ENCODE results near the gene ZNF608.

ZNF608 gene

GRCh38 chr5:124754206-124754927 lies 7.9 kb upstream of the ZNF608 start:
- DNase-seq (ENCODE audit: low read depth): no peak

DNA sequence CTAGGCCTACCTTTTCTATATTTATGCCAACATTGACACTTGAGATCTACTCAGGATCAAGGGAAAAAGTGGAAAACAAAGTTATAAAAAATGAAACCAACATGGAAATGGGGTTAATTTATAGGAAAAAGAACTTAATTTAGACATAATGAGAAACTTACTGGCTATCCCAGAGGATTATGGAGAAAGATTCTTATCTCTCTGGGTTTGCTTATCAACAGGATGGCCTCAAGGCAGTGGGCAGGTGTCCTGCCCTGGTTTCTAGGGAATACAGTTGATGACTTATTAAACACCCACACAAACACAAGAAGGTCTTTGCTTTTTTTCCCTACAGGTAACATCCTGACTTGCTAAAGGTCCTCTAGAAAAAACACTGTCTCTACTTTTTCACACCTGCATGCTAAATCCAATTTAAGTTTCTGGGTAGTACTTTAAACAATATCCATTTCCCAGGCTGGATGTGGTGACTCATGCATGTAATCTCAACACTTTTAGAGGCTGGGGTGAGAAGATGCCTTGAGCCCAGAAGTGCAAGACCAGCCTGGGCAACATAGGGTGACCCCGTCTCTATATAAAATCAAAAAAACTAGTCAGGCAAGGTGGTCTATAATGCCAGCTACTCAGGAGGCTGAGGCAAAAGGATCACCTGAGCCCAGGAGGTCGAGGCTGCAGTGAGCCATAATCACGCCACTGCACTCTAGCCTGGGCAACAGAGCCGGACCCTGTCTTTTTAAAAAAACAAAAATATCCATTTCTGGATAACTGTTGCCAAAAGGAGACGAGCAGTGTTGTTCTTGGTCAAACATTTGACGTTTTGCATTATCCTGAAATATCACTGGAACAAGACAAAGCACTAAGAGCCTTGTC lies 6.6 kb upstream of the ZNF608 start:
- DNase-seq (ENCODE audit: low read depth): no peak

DNA sequence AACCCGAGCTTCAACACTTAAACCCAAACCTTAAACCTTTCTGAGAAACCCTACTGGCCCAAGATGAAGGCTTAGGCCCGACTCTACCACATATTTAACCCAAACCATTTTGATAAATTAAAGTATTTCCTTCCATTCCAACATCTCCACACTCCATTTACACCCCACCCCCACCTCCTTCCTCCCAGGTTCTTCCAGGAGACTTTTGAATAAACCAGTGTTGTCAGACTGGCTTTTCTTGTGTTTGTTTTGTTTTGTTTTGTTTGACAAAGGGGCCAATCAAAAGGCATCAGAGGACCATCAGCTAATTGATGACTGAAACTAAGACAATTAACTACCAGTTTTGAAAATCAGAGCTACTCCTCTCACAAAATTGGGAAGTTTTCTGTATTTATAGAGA lies 4.6 kb upstream of the ZNF608 start:
- DNase-seq (ENCODE audit: low read depth): no peak

DNA sequence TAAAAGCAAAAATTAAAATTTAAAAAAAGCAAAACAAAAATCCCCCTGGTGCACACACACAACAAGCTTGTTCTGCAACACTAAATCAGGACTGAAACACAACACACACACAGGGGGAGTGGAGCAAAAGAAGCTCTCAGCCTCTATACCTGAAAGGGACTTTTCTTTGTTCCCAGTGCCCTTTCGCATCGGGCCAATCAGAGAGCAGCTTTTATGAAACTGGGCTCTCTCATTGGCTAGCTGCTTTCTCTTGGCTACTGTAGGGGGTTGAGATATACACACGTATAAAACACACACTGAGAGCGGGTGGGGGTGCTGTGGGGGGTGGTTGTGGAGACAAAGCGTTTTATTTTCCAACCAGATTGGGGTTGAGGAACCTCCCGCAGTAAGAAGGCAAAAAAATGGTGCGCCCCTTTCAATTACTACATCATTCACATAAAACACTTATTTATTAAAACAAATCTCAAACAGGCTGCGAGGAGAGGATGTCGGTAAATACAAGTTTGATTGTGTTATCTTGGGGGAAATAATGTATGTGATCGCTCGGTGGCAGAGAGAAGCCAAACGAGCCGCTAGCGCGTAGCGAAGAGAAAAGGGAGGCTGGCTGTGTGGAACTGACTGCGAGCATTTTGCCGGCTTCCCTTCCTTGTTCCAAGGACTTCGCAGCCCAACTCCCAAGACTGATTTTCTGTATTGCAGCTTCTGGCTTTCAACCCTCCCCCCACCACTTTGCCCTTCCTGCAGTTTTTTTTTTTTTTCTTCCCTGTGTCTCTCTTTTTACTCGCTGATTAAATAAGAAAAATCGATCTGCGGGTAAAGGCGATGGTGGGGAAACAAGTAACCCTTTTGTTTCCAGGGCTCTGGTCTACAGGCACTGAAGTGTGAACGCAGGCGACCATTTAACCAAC lies 2.5 kb upstream of the ZNF608 start:
- no peak for DNase-seq (ENCODE audit: low read depth)

DNA sequence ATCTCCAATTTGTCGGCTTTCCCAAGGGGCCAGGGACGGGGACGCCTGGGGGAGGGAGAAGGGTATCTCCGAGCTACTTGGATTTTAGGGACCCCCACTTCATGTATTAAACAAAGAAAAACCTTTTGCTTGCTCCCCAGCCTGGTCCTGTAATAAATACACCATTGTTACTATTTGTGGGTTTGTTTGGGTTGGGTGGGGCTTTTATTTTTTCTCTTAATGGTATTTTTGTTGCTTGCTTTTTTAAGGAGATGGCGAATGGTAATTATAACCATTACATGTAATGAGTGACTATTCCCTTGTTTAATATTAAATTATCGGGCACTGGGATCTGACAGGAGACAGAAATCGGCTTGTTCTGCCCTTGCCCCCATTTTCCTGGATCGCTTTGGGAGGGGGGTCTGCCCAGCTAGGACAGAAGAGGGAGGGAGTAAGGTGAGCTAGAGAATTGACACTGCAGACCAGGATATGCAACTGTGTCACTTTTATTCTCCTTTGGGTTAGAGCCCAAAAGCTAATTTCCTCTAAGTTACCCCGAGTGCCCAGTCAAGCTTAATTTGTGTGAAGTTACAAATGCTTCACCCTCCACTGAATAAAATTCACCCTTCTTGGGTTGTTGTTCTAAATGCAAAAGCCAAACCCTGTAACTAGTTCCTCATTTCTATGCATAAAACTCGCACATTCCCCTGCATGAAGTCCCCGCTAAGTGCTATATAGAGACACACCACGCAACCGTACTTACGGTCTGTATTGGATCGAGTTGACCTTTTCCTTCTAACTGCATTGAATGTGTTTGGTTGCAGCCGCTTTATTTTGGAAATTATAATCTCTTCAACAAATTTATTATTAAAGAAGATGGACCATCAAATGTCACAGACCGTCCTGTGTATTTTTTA lies 1.6 kb upstream of the ZNF608 start:
- DNase-seq (ENCODE audit: low read depth): no peak

DNA sequence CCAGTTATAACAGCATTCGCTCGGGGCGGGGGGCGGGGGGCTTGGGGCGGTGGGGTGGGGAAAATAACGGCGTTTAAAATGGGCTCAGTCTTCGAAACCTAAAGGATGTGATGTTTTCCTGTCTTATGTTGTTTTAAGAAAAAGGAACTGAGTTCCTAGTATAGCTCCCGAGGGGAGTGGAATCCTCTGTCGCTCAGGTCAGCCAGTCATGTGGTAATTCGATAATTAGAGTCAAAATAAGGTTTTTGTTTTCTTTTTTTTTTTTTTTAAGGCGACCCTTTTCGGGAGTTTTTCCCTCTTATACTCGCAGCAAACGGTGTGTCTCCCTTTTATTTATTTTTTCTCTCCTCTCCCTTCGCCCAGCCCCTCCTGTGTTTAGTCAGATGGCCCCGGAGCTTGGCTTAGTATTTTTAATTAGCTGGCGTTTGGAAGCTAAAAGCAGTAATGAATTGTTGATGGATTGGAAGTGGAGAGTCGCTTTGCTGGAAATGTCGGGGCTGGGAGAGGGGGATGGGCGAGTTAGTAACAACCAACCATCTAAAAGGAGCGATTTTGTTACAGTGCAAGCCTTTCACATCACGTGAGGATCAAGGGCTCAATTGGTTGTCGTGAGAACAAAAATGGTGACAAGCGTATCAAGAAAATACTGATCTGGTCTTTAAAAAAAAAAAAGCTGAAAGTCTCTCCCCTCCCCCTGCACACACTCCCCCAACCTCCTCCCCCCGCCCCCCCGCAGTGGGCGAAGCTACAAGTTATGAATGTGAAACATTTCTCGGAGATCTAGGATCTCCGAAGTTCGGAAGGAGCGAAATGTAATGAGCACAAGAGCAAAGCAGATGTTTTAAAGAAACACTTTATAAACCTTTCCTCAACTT lies 714 bp upstream of the ZNF608 start:
- no peak for DNase-seq (ENCODE audit: low read depth)

DNA sequence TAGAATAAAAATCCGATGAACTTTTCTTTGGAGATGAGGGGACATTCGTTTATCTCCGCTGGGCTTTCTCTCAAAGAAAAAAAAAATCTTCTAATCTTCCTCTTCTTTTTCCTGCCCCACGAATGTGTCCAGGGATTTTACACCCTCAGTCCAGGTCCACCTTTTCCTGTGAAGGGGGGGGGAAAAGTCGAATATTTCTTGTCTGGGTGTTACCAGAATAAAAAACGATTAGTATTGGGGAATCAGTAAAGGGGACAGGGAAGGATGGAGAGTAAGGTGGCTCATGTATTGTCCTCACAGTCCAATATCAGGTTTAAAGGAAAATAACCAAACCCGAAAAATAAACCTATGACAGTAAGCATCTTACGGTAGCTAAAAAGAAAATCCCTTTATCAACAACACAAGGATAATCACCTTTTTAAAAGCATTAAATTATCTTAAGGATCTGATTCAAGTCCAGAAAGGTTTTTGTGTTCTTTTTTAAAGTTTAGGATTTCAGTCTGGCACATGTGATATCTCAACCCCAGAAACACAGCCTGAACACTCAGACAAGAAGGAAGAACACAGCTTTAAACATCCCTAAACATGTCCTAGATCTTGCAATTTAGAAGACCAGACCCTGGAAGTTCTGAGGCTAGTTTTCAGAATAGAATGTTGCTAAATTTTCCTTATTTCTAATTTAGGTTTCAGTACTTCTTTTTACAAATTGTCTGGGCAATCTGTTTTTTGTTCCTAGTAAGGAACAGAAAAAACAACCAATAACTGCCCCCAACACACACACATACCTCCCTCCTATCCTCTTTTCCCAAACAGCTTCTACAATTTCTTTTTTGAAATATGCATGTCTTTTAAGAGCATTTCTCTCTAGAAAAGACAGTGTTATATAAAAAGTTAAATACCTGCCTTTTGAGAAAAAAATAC lies 1.2 kb downstream of the ZNF608 start:
- no peak for DNase-seq (ENCODE audit: low read depth)

DNA sequence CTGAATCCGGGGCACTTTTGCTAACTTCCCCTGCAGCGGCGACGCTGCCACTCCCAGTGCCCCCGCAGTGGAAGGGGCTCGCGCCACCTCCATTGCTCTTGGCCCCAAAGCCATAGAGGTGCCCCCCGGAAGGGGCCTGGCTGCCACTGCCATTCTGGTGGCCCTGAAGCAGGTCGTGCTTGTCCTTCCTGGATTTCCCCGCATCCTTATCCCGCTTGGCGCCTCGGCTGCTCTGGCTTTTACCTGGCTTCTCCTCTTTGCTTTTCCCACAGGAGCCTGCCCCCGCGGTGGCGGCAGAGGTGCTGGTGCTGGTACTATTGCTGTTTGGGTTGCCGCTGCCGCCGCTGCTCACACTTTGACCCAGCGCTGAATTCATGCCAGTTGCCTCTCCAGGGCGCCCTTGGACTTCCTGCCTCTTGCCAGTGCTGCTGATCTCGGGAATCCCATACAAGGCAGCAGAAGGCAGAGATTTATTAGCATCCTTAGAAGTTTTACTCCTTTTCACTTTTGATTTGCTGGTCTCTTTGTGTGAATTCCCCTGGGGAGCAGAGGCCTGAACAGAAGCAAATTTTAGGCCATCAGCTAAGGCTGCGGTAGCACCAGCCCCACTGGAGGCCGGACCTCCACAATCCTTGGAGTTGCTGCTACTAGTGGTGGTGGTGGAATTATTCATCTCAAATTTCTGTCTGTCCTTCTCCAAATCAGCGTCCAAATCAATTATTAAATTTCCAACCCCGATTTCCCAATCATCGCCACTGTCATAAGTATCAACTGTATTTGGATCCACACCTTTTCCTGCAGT lies 2.1 kb downstream of the ZNF608 start:
- no peak for DNase-seq (ENCODE audit: low read depth)

DNA sequence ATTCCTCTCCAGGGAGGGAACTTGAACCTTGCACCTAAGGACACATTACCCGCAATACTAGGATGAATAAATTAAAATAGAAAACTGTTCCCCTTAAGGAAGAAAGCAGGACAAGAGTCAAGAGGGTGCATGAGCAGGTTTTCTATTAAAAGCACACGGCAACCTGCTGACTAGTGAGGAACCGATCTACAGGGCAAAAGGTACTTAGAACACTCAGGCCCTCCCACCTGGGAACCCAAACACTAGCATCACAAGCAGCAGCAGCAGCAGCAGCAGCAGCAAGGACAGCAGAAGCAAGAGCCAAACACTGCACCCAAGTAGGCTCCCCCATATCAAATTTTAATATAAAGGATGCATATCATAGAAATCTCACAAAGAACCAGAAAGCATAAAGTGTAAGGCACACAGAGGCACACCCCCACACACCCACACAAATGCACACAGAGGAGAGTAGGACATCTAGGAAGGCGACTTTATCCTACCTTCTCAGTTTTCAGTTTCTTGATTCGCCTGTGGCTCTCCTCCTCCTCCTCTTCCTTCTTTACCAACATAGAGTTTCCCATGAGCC lies 2.8 kb downstream of the ZNF608 start:
- no peak for DNase-seq (ENCODE audit: low read depth)

DNA sequence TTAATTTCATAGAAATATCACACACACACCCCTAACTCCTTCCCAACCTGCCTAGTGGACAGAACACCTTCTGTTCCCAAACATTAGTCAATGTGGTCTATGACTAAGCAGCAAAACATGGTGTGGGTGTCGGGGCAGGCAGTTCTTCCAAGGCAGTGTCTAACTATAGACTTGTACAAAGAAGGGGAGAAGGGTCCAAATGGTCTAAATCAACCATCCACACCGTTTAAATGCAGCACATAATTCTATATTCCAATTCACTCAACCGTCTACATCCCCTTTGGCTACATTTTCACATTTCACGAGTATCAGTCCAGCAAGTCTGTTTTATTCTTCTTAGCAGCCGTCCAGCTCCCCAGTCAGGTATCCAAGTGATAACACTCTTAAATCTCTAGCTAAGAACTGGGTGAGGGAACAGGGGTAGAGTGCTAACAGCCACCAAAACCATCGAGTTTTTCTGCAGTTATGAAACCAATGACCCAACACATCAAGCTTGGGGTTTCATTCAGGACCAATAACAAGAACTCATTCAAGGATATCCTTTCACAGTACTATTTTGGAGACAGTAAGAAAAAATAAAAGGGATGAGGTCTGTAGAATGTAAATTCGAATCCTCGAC lies 3.3 kb downstream of the ZNF608 start:
- no peak for DNase-seq (ENCODE audit: low read depth)

DNA sequence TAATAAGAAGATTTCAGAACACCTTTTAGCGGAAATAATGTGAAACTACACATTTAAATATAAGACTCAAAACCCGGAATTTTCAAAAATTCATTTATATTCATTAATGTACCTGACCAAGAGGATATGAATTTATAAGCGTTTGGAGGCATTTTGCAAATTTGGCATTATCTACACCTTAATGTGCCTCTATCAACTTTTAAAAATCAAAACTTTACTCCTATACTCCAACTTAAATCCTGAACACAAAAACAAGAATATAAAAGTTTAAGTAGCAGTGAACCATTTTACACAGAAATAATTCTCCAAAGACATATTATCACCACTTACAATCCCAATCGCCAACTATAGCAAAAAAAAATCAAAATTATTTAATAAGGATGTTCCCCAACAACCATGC lies 3.9 kb downstream of the ZNF608 start:
- DNase-seq (ENCODE audit: low read depth): no peak

DNA sequence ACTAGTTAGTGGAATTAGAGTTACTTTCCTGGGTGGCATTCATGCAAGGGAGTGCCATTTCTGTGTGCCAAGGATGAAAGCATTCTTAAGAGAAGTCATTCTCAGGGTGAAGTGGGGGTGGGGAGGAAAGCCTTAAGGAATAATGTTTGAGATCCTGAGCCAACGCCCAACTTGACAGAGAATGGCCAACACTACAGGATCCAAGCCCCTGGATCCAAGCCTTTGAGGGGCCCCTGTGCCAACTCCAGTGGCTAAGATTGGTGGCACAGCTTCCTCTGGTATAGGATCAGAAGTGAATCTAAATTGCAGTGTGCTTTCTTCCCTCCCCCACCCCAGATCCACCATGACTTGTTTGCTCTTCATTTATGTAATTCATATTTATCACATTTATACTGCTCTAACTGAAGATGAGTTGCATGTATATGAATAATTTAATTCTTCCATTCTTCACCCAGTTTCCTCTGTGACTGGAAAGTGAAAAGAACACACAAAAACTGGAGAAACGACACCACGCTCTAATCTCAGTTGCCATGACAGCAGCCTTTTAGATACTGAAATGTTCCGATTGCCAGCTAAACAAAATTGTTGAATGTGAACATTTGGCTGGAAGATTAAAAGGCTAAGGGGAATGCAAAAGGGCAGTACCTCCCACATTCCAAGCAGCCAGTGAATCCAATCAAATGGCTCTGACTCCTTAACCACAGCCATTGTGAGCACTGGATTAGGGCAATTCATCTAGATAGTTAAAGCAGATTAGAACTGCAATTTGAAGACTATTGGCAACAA lies 4.5 kb downstream of the ZNF608 start:
- DNase-seq (ENCODE audit: low read depth): no peak

DNA sequence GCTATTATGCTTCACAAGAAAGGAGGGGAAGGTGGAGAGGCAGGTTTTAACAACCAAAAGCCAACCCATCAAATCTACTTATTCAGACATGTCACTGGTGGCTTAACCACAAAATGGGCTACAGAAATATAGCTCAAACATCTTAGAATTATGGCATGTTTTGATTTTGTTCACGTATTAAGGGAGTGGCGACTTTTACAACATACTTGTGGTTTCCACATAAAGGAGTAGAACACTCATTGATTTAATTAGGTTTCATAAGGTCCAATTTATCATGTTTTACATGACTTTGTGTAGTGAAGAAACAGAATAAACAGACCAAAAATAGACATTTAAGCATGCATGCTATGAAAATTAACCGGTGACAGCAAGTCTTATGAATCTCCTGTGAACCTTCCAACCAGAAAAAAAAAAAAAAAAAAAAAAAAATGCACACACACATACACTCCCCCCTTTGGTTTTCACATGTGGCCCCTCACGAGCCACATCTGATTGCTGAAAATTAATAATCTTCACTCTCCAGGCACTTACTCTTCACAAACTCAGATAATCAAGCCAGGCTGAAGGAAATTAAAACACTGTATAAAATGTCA lies 5.4 kb downstream of the ZNF608 start:
- DNase-seq (ENCODE audit: low read depth): no peak

DNA sequence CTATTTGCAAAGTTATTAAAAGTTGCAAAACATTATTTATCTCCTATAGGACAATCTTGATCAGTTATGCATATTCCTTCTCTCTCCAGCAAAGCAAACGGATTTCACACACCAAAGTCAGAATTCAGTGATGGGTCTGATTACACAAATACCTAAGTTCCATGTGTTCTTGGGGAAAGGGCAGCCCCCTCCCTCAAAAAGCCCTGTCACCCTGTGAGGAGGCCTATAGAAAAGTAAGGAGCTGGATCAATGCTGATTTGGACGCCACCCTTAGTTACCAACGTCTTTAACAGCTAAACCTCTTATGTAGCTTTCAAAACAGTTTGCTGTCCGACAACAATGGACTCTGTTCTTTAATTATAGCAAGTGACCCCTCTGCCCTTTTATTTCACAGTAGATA lies 6.4 kb downstream of the ZNF608 start:
- DNase-seq (ENCODE audit: low read depth): no peak

- DNase-seq (ENCODE audit: low read depth): no peak
These were observed 6.8 kb downstream of the ZNF608 start for GRCh38 chr5:124739634-124740025.
